NOMO-1 treated with dmso at 0.1 percent for 144 hours (cell line): ENCODE results near the gene PHLPP1.
A peak's percentile ranks its signal among the peaks of the same experiment; 100 is the strongest.

Source experiments
- DNase-seq: peaks from one replicate; lab custom pipeline; 2025; ENCODE audit not compliant: unreplicated experiment; lab: John Stamatoyannopoulos, UW

PHLPP1 gene

DNA sequence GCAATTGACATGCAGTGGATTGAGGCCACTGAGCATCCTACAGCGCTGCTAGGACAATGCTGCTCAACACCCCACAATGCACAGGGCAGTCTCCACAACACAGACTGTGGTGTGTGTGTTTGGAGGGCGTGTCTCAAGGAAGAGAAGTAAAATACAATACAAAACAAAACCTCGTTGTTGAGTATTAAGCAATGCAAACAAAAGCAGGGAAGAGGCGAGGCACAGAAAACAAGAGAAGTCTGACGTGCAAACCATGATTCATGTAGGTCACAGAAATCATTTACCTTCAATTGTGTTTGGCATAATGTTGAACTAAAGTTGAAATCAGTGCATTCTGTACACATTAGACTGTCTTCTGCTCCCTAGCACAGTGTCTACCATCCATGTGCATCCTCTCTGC is 260.9 kb downstream of the PHLPP1 start:
- no peak for DNase-seq

DNA sequence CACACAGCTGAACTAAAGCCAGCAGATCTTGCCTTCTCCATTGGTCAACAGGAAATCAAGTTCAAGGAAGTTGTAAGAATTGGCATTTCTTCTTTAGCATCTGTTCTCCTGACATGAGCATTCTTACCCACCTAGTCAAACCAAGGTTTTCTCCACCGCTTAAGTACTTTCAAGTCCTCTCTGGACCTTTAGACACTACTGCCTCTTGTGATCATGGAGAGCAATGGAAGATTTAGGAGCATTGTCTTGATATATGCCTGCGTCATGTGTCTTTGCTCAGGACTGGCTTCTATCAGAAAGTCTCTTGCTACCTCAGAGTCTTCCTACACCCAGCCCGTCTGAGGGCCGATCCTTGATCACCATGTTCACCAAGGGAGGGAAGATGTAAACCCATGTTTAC is 262.2 kb downstream of the PHLPP1 start:
- DNase-seq, result no peak

DNA sequence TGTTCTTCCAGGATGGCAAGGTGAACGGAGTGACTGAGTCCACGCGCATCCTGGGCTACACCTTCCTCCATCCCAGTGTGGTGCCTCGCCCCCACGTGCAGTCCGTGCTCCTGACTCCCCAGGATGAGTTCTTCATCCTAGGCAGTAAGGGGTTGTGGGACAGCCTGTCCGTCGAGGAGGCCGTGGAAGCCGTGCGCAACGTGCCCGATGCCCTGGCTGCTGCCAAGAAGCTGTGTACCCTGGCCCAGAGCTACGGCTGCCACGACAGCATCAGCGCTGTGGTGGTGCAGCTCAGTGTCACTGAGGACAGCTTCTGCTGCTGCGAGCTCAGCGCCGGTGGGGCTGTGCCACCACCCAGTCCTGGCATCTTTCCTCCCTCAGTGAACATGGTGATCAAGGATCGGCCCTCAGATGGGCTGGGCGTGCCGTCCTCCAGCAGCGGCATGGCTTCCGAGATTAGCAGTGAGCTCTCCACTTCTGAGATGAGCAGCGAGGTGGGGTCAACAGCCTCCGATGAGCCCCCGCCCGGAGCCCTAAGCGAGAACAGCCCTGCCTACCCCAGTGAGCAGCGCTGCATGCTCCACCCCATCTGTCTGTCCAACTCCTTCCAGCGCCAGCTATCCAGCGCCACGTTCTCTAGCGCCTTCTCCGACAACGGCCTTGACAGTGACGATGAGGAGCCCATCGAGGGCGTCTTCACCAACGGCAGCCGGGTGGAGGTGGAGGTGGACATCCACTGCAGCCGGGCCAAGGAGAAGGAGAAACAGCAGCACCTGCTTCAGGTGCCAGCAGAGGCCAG is 263.1 kb downstream of the PHLPP1 start:
- no peak for DNase-seq

DNA sequence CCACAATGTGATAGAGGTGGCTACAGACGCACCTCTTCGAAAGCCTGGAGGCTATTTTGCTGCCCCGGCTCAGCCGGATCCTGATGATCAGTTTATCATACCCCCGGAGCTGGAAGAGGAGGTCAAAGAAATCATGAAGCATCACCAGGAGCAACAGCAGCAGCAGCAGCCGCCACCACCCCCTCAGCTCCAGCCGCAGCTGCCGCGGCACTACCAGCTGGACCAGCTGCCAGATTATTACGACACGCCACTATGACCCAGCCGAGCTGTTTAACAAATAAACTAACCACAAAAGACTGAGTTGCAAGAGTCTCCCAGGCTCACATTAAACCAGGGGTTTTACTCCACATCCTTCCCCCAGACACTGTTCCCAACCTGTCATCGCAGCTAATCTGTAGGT is 263.8 kb downstream of the PHLPP1 start:
- peak; percentile 89 for DNase-seq

DNA sequence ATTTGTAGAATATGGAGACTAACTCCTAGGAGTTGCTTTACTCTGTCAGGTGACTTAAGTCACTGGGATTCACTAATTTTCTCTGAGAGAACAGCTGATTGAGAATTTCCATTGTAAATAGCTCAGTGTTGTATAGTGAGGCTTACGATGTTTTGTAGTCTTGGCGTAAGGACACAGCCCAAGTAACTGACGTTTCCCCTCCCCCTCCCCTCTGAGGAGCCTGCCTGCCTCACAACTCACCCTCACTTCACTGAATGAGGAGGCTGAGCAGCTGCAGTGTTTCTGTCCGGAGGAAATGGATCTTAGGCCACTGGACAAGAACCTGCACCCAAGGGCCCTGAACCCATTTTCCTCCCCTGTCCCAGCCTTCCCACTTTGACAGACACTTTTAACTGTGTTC is 264.6 kb downstream of the PHLPP1 start:
- DNase-seq, result no peak

DNA sequence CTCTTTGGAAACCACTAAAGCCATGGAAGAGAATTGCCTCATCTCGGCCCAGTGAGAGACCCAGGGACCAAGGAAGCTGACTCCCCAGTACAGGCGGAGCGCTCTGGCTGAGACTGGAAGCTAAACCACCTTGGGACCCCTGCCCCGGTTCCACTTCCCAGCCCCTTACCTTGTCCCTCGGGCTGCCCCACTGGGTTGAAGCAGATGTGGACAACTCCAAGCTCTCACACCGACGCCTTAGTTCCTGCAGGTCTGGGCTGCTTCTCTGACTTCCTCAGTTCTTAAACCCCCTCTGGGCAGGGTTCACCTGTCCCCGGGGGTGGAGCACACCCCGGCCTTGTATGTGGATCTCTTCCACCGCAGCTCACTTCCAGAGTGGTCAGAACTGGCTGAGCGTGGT is 266.2 kb downstream of the PHLPP1 start:
- DNase-seq, result no peak

DNA sequence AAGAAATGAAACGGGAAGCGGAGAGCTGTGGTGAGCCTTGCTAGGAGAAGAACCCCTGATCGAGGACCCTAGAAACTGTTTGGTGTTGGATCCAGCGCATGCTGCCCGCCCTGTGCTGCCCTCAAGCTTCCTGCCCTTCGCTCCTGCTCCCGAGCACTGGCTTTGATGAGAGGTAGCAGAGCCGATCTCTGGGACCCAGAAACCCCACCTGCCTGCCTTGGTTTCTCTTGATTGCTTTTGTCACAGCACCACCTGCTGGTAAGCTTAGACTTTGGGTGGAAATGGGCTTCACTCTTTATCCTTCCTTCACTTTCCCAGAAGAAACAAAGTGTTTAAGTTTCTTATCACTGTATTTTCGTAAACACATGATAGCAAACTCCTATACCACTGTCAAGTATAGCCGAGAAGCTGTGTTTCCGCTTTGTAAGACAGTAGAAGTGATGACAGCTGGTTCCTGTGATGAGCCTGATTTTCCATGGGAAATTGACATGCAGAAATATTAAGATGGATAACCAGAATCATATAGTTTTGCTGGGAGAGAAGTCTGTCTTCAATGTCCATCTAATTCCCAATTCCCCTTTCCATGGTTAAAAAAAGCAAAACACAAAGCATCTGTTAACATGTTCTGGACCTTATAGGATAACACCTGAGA is 267.4 kb downstream of the PHLPP1 start:
- DNase-seq, result no peak

DNA sequence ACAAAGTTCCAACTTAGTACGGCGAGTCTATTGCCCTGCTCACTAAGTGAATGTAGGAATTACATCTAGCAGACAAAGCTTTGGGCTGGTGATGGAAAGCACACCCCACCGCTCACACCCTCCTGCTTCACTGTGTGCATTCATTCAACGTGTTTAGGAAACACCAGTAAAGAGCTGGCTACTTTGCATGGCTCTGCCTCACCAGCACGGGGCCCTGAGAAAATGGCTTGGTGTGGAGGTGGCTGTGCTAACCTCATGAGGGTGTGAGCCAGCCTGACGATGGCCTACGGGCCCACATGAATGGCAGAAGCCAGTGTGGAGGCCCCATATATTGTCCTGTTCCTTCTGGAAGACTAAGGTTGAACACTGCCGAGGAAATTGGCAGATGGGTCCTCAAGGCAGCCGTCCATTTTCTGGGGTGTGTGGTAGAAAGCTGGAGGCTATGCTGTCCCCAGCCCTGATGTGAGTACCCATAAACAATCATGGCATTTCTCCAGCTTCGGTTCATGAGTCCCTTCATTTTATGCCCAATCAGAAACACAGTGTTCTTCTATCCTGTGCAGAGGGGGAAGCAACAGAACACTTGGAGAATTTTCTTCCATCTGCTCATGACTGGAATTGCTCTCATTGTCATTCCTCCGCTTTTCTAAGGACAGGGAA is 269.4 kb downstream of the PHLPP1 start:
- DNase-seq, result no peak

DNA sequence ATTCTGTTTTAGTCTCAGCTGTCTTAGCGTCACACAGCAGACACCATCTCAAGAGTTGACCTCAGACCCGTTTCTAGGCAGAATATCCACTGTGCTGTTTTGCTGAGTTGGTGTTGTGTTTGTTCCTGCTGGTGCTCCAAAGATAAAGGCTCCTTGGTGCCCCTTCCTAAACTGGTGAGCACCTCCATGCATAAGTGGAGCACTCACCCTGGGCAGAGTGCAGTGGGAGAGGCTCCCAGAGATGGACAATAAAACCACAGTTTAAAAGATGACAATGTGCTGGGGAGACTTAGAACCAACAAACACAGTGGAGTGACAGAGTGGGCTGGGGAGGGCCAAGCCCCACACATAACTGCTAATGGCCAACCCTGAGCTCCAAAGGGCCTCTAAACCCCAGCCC is 271.1 kb downstream of the PHLPP1 start:
- no peak for DNase-seq

DNA sequence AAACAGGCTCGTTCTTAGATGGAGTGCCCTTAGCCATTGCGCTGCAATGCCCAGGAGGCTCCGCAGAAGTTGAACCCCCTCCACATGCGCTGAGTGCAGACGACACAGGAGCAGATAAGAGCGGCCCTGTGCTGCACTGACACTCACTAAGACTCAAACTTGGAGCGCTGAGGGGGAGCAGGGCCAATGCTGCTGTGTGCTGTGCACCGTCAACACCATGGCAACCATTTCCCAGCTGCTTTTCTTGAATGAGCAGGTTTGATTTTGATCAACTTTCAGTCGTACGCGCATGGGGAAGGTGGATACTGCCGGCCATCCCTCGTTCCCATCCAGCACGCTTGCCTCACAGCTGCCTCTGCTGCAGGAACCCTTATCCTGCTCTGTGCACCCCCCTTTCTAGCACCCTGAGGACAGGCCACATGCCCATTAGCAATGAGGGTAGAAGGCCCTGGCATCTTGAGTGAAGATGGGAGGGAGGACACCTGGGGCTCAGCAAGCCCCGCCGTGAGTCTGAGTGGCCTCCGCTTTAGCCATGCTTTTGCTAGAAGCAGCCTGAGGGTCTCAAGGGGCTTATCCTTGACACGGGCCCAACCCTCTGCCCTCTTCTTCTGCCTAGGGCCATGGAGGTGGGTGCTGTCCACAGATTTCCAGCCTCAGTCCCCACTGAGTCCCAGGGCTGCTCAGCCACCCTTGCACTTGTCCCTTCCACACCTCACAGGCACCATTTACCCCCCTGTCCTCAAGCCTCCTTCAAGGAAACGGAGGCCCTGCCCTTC is 271.9 kb downstream of the PHLPP1 start:
- DNase-seq, result no peak

DNA sequence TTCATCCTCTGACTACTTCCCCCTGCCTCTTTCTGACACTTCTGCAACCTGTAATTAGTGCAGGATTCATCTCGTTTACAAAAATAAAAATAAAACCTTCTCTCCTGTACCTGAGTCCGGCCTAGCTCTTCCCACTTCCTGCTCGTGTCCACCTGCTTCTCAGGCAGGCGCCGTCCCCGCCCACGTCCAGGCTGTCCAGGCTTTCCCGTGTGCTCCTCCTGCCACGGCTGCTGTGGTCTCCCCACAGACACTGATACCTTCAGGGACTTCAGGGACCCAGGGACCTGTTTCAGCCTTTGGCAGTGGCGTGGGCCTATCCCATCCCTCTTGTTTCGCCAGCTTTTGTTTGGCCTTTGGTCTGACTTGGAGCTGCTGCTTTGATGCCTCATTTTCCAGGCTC is 272.5 kb downstream of the PHLPP1 start:
- DNase-seq, result no peak

DNA sequence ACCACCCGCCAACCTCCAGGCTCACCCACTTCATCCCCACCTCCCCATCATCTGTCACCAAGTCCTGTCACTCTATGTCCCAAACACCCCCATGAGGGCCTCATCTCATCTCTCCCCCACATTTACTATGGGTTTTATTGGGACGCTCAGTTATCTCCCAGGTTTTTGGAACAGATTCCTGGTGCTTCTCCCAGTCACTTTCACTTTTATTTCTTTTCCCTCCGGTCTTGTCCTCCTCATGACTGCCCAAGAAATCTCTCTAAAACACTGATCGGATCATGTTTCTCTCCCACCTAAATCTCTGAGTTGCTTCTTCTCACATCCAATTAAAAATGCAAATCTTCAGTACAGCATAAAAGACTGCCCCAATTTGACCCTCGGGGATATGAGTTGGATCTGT is 273.1 kb downstream of the PHLPP1 start:
- no peak for DNase-seq

DNA sequence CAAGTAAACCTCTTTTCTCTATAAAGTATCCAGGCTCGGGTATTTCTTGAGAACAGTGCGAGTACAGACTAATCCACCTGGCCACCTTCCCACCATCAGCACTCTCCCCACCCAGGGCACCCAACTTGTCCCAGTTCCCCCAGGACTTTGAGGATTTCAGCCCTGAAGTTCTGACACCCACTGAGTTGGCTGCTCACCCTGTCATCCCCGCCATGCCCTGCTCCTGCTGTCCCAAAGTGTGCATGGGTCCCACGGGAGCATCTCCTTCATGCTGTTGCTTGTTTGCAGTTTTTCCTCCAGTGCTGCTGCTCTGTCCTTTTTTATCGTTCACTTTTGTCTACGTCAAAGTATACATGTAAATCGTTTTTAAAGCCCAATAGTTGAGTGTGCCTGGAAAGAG is 273.9 kb downstream of the PHLPP1 start:
- DNase-seq, result no peak

DNA sequence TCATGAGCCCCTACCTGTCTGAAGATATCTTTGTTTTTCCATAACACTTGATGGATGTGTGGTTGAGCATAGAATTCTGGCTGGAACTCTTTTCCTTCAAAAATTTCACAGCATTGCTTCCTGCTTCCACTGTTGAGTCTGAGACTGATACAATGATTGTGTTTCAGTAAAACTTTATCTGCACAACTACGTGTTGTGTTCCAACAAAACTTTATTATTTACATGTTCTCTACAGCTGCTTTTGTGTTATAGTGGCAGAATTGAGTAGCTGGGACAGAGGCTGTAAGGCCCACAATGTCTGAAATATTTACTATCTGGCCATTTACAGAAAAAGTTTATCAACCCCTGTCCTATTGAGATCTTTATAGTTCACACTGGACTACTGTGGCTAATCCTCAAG is 275.3 kb downstream of the PHLPP1 start:
- DNase-seq, result no peak

DNA sequence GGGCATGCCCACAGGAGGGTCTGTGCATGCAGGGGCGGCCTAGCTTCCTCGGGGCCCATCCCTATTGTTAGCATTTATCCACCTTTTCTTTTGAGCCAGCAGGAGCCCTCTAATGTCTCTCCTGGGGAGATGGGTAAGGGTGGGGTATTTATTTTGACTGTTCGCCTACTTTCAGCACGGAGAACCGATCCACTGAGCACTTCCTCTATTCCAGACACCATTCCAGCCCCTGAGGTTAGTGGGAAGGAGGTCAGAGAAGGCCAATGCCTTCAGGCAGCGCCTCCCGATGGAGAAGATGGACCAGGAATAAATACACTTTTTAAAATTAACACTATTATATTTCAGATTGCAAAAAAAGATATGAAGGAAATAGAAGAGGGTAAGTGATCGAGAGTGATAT is 276.0 kb downstream of the PHLPP1 start:
- no peak for DNase-seq

DNA sequence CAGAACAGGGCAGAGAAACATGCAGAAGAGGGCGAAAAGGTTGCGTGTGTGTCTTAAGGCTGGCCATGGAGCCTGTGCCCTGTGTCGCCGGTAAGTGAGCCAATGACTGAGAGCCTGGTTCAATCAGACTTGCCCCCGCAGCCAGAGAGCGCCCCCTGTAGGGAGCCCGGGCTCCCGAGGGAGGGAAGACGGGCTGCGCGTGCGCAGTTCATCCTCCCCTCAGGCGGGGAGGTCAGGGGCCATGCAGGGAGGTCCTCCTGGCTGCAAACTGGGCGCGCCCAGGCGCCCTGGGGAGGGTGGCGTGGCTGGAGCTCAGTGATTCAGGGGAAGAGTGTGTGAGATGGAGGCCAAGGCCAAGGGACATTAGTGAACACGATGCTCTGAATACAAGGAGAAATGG is 276.6 kb downstream of the PHLPP1 start:
- no peak for DNase-seq

DNA sequence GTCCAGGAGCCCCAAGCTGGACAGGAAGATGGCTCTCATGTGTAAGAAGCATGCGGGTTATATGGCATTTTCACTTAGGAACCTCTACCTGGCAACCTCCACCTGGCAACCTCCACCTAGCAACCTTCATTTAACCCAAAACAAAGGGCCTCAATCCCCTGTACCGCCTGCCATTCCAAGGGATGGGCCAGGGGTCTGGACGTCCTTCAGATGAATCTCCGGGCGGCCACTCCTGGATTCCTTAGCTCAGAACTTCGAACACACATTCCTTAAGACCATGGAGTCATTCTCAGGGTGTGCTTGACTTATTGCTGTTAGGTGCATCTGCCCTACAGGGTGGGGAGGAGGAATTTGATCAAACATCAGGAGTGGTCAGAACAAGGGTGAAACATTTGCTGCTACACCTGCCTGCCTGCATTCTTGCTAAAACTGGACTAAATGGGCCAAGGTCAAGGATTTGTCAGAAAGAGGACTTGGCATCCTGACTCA is 277.6 kb downstream of the PHLPP1 start:
- no peak for DNase-seq

DNA sequence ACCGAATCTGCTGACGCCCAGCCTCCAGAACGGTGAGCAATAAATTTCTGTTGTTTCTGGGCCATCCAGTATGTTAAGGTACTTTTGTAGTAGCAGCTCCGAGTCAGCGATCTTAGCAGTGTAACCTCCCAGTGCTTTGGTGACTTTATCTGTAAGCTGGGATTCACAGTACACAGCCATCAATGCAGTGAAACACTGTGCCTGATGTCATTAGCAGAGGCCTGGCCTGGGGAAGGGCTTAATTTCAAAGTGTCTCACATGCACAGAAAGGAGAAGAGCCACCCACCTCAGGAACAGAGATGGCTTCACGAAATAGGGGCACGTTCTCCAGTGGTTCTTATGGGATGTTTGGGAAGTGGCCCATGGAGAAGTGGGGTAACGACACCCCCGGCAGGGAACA is 281.2 kb downstream of the PHLPP1 start:
- DNase-seq, result no peak

DNA sequence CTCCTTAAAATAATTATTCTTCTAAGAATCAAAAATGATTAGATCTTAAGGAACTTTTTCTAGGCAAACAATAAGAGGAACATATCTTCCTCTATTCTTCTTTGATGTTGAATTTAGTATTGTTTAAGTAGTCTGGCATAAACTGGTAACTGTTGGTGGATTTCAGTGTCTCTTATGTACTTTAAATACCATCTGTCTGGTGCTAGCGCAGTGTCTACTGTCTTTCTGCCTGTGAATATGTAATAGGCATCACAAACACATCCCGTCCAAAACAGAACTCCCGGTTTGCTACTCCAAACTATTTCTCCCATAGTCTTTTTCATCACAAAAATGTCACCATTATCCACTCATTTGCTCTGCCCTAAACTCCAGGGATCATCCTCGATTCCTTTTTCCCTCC is 281.7 kb downstream of the PHLPP1 start:
- no peak for DNase-seq

DNA sequence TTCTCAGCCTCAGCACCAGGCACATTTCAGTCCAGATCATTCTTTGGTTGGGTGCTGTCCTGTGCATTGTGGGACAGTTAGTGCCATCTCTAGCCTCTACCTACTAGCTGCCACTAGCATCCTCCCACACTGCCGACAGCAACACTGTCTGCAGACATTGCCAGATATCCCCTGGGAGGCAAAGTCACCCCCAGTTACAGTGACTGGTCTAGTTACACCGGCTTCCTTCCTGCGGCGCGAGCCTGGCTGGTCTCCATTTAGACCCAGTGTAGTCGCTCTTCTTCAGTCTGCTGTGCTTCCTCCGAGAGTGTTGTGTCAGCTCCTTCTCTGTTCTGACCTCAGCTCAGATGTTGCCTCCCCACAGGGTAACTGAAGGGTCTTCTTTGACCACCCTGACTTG is 283.1 kb downstream of the PHLPP1 start:
- no peak for DNase-seq

DNA sequence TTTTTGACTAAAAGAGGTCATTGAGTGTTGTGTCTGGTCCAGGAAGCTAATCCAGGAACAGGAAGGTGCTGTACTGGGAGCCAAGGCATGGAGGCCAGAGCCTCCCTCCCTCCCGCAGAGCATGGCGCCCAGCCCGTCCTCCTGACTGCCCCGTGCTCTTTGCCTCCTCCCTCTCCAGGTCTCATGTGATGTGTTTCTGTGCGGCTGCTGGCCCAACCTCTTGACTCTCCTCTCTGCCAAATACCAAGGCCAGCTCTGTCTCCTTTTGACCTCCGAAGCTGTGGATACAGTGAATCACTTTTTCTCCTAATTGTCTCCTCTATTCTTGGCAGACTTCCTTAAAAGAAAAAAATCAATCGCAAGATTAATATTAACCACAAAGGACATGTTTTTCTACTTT is 284.1 kb downstream of the PHLPP1 start:
- no peak for DNase-seq
